ENCODE measurements around the gene SNX15.
"Not testable (repeated sequence)": the region's sequence is repeated elsewhere in the genome, so short reads cannot be mapped to it uniquely, and the experiment has no call there.

The SNX15 gene

DNA sequence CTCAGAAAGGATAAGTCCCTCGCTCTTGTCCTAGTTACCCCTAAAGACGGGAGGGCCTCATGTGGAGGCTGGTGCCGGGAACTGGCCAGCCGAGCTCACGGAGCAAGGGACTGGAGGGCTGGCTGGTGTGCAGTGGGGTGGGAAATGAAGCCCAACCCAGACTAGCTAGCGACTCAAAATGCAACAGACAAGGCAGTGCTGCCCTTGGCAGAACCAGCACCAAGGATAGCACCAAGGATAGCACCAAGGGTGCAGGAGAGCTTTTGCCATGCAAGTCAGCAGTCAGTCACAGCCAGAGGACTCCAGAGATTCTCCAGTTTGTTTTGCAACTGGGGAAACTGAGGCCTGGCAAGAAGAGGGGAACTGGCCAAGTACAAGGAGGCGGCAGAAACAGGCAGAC lies 24.0 kb upstream of the SNX15 start:
- TF ChIP-seq CTCF (conservative IDR thresholded peaks at IDR 0.05; ENCODE audit: low read depth, low read length), result no peak
- DNase-seq (ENCODE audit: low read depth), result peak; percentile 67
- H3K4me3 ChIP-seq (ENCODE audit: low read depth, low read length), result no peak overlapping the region

GRCh38 chr11:65003968-65004367 lies 23.3 kb upstream of the SNX15 start:
- not testable (repeated sequence) for DNase-seq (ENCODE audit: low read depth); H3K4me3 ChIP-seq (ENCODE audit: low read depth, low read length)

DNA sequence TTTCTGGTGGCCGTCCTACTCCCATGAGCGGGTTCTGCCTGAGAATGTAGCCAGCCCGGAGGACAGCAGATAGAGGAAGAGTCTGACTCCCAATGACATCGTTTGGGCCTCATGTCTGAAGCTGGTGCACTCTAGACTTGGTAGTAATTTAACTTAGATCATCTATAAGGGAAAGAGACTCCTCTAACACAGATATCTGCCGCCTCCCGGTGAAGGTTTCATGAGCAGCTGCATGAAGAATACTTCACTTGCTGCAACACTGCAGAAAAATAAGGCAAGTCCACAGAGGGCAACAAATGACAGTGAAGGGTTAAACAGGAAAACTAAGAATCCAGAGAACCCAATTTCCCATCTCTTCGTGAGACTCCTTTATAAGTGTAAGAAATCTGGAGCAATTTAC lies 19.2 kb upstream of the SNX15 start:
- TF ChIP-seq CTCF (conservative IDR thresholded peaks at IDR 0.05; ENCODE audit: low read depth, low read length), result peak; percentile 15
- H3K4me3 ChIP-seq (ENCODE audit: low read depth, low read length), result no peak overlapping the region
- DNase-seq (ENCODE audit: low read depth), result no peak

DNA sequence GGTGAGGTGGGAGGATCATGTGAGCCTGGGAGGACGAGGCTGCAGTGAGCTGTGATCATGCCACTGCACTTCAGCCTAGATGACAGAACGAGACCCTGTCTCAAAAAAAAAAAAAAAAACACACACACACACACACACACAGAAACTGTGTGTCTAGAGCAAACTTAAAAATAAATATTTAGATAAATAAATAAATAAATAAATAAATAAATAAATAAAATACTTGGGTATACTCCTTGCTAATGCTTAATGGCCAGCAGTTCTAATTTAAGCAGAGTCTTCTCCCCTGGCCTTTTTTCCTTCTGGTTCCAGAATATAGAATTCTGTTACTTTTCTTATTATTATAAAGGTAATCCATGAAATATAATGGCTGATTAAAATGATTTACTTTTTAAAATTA lies 18.4 kb upstream of the SNX15 start:
- TF ChIP-seq CTCF (conservative IDR thresholded peaks at IDR 0.05; ENCODE audit: low read depth, low read length), result no peak
- DNase-seq (ENCODE audit: low read depth), result no peak
- H3K4me3 ChIP-seq (ENCODE audit: low read depth, low read length), result no peak overlapping the region

DNA sequence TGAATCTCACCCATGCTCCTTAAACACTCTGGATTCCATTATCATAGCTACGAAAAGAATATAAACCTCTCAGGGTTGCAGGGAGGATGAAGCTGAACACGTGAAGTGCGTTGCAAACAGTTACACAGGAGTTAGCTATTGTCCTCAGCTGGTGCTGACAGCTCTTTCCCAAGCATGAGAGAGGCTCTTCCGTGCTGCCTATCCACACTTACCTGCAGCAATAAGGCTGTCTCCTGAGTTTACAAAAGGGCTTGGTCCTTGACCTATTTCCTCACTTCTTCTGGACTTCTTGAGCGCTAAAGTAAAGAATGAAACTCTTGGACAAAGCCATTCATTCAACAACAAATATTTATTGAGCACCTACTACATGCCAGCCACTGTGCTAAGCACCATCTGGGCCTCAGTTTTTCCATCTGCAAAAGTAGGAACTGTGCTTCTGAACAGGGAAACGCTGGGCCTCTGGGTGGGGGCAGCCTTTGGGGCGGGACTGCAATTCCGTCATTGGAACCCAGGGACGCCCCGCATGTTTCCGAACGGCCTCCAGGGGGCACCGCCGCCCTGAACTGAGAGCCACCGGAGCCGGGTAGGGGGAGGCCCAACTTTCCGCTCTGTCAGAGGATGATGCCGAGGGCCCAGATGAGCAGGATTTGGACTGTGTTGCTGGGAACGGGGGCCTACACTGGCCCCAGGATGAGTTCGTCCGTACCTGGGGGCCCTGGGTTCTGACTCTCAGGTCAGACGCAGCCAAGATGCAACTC lies 13.9 kb upstream of the SNX15 start:
- H3K4me3 ChIP-seq (ENCODE audit: low read depth, low read length), result peak overlapping the region; percentile 84
- peak; percentile 90 for DNase-seq (ENCODE audit: low read depth)
- TF ChIP-seq CTCF (conservative IDR thresholded peaks at IDR 0.05; ENCODE audit: low read depth, low read length), result peak; percentile 85

DNA sequence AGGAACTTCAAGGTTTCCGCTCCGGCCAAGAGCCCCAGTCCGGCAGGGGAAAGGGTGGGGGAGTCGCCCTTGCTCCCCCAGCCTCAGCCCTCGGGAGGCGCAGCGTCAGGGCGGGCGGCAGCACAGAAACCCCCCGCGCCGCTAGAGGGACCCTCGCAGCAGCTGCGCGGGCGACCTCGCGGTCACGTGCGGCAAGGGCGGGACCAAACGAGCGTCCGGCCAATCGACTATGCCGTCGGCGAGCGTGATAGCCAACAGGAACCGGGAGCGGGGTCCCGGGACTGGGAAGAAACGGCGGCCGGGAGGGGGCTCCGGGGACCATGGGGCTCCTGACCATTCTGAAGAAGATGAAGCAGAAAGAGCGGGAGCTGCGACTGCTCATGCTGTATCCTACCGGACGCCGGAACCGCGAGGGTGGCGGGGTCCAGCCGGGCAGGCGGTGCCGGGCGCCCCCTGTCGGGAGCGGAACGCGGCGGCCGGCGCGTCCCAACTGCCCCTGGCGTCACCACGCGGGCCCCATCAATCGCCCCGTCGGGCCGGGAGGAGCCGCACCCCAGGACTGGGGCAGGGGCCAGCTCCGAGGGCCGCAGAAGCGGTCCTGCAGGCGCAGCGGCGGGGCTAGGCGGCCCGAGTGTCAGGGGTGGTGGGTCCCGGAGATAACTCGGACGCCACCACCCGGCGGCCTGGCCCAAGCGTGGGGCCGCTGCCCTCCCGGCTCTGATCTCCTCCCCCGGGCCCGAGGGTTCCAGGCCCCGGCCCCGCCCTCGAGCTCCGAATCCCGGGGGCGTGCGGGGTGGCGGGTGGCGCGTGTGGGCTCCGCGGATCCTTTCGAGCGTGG lies 13.1 kb upstream of the SNX15 start, which contains the start of gene ARL2:
Gene ARL2 (plus strand): TSS at position 273 of the 838 bp plus-strand sequence. CDS start 48 bp downstream, at position 321.
- peak within 1 kb of the TSS; percentile 84 for H3K4me3 ChIP-seq (ENCODE audit: low read depth, low read length)
- TF ChIP-seq CTCF (conservative IDR thresholded peaks at IDR 0.05; ENCODE audit: low read depth, low read length), result peak; percentile 49
- peak; percentile 90 for DNase-seq (ENCODE audit: low read depth)

- TF ChIP-seq CTCF (conservative IDR thresholded peaks at IDR 0.05; ENCODE audit: low read depth, low read length), result no peak
- no peak for DNase-seq (ENCODE audit: low read depth)
- H3K4me3 ChIP-seq (ENCODE audit: low read depth, low read length), result peak overlapping the region; percentile 84
Measured at GRCh38 chr11:65014726-65015227, 12.5 kb upstream of the SNX15 start.
